Measurements from ENCODE around the gene NFX1.

Gene NFX1

GRCh38 chr9:33414889-33415500 lies 124.7 kb downstream of the NFX1 start:
- Histone ChIP-seq H3K36me3 (ENCODE audit: control insufficient read depth, insufficient read depth, low read length, severe bottlenecking) (no peaks in the 10 kb centered on the region), H3K4me1 (ENCODE audit: control insufficient read depth, insufficient read depth, low read length) (no peaks in the 10 kb centered on the region), H3K9me3 (ENCODE audit: control insufficient read depth, low read length) (no peaks in the 10 kb centered on the region), H3K9ac (ENCODE audit: low read length) (no peak overlapping the region), H3K27me3 (replicated peaks; ENCODE audit: control insufficient read depth, insufficient read depth, low read length) (peaks cover 34% of the 10 kb centered on the region), H3K4me3 (ENCODE audit: low read length) (no peak overlapping the region)
- no peak for DNase-seq (ENCODE audit: low read depth)

GRCh38 chr9:33415501-33416038 lies 125.3 kb downstream of the NFX1 start:
- Histone ChIP-seq H3K9ac (ENCODE audit: low read length) (peak overlapping the region; percentile 38), H3K9me3 (ENCODE audit: control insufficient read depth, low read length) (no peaks in the 10 kb centered on the region), H3K4me3 (ENCODE audit: low read length) (no peak overlapping the region), H3K27me3 (replicated peaks; ENCODE audit: control insufficient read depth, insufficient read depth, low read length) (peaks cover 34% of the 10 kb centered on the region), H3K36me3 (ENCODE audit: control insufficient read depth, insufficient read depth, low read length, severe bottlenecking) (no peaks in the 10 kb centered on the region), H3K4me1 (ENCODE audit: control insufficient read depth, insufficient read depth, low read length) (no peaks in the 10 kb centered on the region)
- peak; percentile 77 for DNase-seq (ENCODE audit: low read depth)

GRCh38 chr9:33416996-33417395 lies 126.7 kb downstream of the NFX1 start:
- no peaks in the 10 kb centered on the region for H3K9me3 ChIP-seq (ENCODE audit: control insufficient read depth, low read length)
- H3K4me1 ChIP-seq (ENCODE audit: control insufficient read depth, insufficient read depth, low read length): no peaks in the 10 kb centered on the region
- no peak overlapping the region for H3K4me3 ChIP-seq (ENCODE audit: low read length)
- H3K9ac ChIP-seq (ENCODE audit: low read length): no peak overlapping the region
- no peak for DNase-seq (ENCODE audit: low read depth)
- no peaks in the 10 kb centered on the region for H3K36me3 ChIP-seq (ENCODE audit: control insufficient read depth, insufficient read depth, low read length, severe bottlenecking)
- H3K27me3 ChIP-seq (replicated peaks; ENCODE audit: control insufficient read depth, insufficient read depth, low read length): peaks cover 37% of the 10 kb centered on the region

GRCh38 chr9:33418090-33418489 lies 127.8 kb downstream of the NFX1 start:
- H3K9me3 ChIP-seq (ENCODE audit: control insufficient read depth, low read length): no peaks in the 10 kb centered on the region
- no peak overlapping the region for H3K4me3 ChIP-seq (ENCODE audit: low read length)
- peaks cover 37% of the 10 kb centered on the region for H3K27me3 ChIP-seq (replicated peaks; ENCODE audit: control insufficient read depth, insufficient read depth, low read length)
- DNase-seq (ENCODE audit: low read depth): no peak
- H3K9ac ChIP-seq (ENCODE audit: low read length): no peak overlapping the region
- H3K36me3 ChIP-seq (ENCODE audit: control insufficient read depth, insufficient read depth, low read length, severe bottlenecking): no peaks in the 10 kb centered on the region
- H3K4me1 ChIP-seq (ENCODE audit: control insufficient read depth, insufficient read depth, low read length): no peaks in the 10 kb centered on the region

GRCh38 chr9:33419708-33420303 lies 129.5 kb downstream of the NFX1 start:
- H3K4me1 ChIP-seq (ENCODE audit: control insufficient read depth, insufficient read depth, low read length): no peaks in the 10 kb centered on the region
- H3K9ac ChIP-seq (ENCODE audit: low read length): no peak overlapping the region
- no peak overlapping the region for H3K4me3 ChIP-seq (ENCODE audit: low read length)
- H3K27me3 ChIP-seq (replicated peaks; ENCODE audit: control insufficient read depth, insufficient read depth, low read length): peaks cover 34% of the 10 kb centered on the region
- H3K9me3 ChIP-seq (ENCODE audit: control insufficient read depth, low read length): no peaks in the 10 kb centered on the region
- no peak for DNase-seq (ENCODE audit: low read depth)
- H3K36me3 ChIP-seq (ENCODE audit: control insufficient read depth, insufficient read depth, low read length, severe bottlenecking): no peaks in the 10 kb centered on the region

Data from adipocyte (in vitro differentiated cells).